ENCODE data around the gene CDK17. TPM values are rescaled to one million over a fixed set of nuclear protein-coding genes. Genes with fewer than 3 reads are reported as not detected.
A peak's percentile ranks its signal among the peaks of the same experiment; 100 is the strongest.

The CDK17 gene
- polyA plus RNA-seq, 3 donors from 2014 or later, result 27.2 to 64.0 (median 52.7) TPM

- H3K9me3 Mint-ChIP-seq, result no peaks in the 10 kb centered on the region
- DNase-seq, result no peak
- H3K27me3 Mint-ChIP-seq (ENCODE audit: low read depth in 3 of 3), result peaks cover 0 to 4% (median 0%) of the 10 kb centered on the region in 3 donors
- H3K4me3 Mint-ChIP-seq, result no peak overlapping the region
- peaks cover 31 to 67% (median 49%) of the 10 kb centered on the region in 3 donors for H3K36me3 Mint-ChIP-seq
- peaks cover 12 to 31% of the 10 kb centered on the region in 2 donors for H3K4me1 Mint-ChIP-seq
- peak overlapping the region in 3 of 6 donors; percentile 3 to 57 (median 19) for H3K27ac Mint-ChIP-seq
Observed at GRCh38 chr12:96285158-96285557, 115.1 kb downstream of the CDK17 start.

DNA sequence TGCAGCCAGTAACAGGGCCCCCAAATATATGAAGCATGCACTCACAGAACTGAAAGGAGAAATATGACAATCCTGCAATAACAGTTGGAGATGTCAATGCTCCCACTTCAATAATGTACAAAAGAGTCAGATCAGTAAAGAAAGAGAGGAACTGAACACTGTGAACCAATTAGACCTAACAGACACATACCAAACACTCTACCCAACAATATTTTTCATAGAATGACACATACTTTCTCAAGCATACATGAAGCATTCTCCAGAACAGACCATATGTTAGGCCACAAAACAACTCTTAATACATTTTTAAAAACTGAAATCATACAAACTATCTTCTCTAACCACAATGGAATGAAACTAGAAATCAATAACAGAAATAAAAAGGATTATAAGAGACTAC is 125.9 kb downstream of the CDK17 start:
- Mint-ChIP-seq H3K4me3 (no peak overlapping the region), H3K27ac (peak overlapping the region; percentile 12 to 67 (median 36)), H3K36me3 (peaks cover 11 to 36% (median 19%) of the 10 kb centered on the region in 3 donors)

DNA sequence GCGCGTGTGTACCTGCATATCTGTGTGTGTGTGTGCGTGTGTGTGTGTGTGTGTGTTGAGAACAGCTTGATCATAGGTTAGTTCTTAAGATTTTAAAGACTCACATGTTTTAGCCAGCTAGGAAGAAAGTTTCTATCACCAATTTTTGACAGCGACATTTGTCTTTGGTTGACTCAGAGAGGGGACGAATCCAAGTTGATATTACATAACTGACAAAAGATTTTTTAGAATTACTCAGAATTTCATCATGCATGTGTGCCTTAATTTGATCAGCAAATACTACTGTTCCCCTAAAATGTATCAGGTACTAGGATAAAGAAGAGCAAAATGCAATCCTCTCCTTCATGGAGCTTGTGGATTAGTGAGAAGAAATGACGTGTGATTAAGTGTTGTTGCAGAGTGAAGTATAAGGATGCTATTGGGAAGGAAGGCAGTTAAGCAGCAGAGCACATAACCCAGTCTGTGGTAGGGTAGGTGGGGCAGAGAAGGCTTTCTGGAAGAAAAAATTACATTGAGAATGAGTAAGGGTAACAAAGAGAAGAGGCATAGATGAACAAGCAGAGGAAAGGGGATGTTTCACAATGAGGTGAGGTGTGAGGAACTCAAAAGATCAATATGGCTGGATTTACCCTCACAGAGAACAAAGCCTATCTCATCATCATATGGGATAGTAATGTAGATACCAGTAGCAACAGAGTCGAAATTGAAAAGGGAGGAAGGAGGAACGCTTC is 128.6 kb downstream of the CDK17 start:
- peaks cover 11 to 35% (median 19%) of the 10 kb centered on the region in 3 donors for H3K36me3 Mint-ChIP-seq

More for the DNA sequence above, 125.9 kb downstream of the CDK17 start:
- Mint-ChIP-seq H3K4me1 (peaks cover 21 to 55% of the 10 kb centered on the region in 2 donors), H3K9me3 (no peaks in the 10 kb centered on the region), H3K27me3 (ENCODE audit: low read depth in 3 of 3) (peaks cover 0 to 4% (median 0%) of the 10 kb centered on the region in 3 donors)
- no peak for DNase-seq

GRCh38 chr12:96266238-96266637 is 134.0 kb downstream of the CDK17 start:
- no peak overlapping the region for H3K4me3 Mint-ChIP-seq
- peaks cover 16 to 70% of the 10 kb centered on the region in 2 donors for H3K4me1 Mint-ChIP-seq

More for the DNA sequence above, 128.6 kb downstream of the CDK17 start:
- no peak overlapping the region for H3K4me3 Mint-ChIP-seq
- peaks cover 25 to 78% of the 10 kb centered on the region in 2 donors for H3K4me1 Mint-ChIP-seq
- peak overlapping the region; percentile 27 to 89 (median 46) for H3K27ac Mint-ChIP-seq
- no peak for DNase-seq
- peaks cover 0 to 4% (median 0%) of the 10 kb centered on the region in 3 donors for H3K27me3 Mint-ChIP-seq (ENCODE audit: low read depth in 3 of 3)
- H3K9me3 Mint-ChIP-seq, result no peaks in the 10 kb centered on the region

DNA sequence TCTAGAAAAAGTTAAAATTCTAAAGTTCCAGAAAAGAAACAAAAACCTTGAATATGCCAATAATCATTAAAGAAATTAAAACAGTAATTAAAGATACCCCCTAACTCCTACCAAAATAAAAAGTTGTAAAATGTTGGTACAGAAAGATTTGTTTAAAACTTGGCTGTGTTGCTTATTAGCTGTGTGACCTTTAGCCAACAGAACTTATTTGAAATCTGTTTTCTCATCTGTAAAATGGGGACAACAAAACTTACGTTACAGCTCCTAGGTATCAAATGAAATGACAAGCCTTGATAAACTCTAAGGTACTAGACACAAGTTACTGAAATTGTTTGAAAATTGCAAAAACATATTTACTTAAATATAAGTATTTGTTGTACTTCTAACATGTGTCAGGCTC is 134.4 kb downstream of the CDK17 start:
- peaks cover 10 to 31% (median 15%) of the 10 kb centered on the region in 3 donors for H3K36me3 Mint-ChIP-seq

More at GRCh38 chr12:96266238-96266637, 134.0 kb downstream of the CDK17 start:
- peaks cover 11 to 30% (median 15%) of the 10 kb centered on the region in 3 donors for H3K36me3 Mint-ChIP-seq
- H3K27ac Mint-ChIP-seq, result no peak overlapping the region
- no peaks in the 10 kb centered on the region for H3K9me3 Mint-ChIP-seq
- no peak for DNase-seq
- H3K27me3 Mint-ChIP-seq (ENCODE audit: low read depth in 3 of 3), result peaks cover 0 to 9% (median 3%) of the 10 kb centered on the region in 3 donors

GRCh38 chr12:96265400-96265799 is 134.8 kb downstream of the CDK17 start:
- Mint-ChIP-seq H3K27ac (peak overlapping the region in 4 of 6 donors; percentile 0 to 78 (median 51)), H3K9me3 (no peaks in the 10 kb centered on the region), H3K36me3 (peaks cover 10 to 33% (median 15%) of the 10 kb centered on the region in 3 donors), H3K27me3 (ENCODE audit: low read depth in 3 of 3) (peaks cover 0 to 9% (median 3%) of the 10 kb centered on the region in 3 donors), H3K4me3 (no peak overlapping the region), H3K4me1 (peaks cover 19 to 76% of the 10 kb centered on the region in 2 donors)
- DNase-seq, result no peak

More for the DNA sequence above, 134.4 kb downstream of the CDK17 start:
- Mint-ChIP-seq H3K9me3 (no peaks in the 10 kb centered on the region), H3K27ac (peak overlapping the region in 1 of 6 donors; percentile 43), H3K4me3 (no peak overlapping the region), H3K4me1 (peaks cover 16 to 72% of the 10 kb centered on the region in 2 donors), H3K27me3 (ENCODE audit: low read depth in 3 of 3) (peaks cover 0 to 9% (median 3%) of the 10 kb centered on the region in 3 donors)
- no peak for DNase-seq

- peaks cover 6 to 29% (median 12%) of the 10 kb centered on the region in 3 donors for H3K36me3 Mint-ChIP-seq
- H3K4me3 Mint-ChIP-seq, result no peak overlapping the region
- H3K27me3 Mint-ChIP-seq (ENCODE audit: low read depth in 3 of 3), result peaks cover 0 to 12% (median 3%) of the 10 kb centered on the region in 3 donors
- H3K4me1 Mint-ChIP-seq, result peaks cover 20 to 60% of the 10 kb centered on the region in 2 donors
- H3K9me3 Mint-ChIP-seq, result no peaks in the 10 kb centered on the region
- DNase-seq, result no peak
- H3K27ac Mint-ChIP-seq, result peak overlapping the region in 5 of 6 donors; percentile 7 to 51 (median 10)
Observed at GRCh38 chr12:96263449-96263902, 136.8 kb downstream of the CDK17 start.

DNA sequence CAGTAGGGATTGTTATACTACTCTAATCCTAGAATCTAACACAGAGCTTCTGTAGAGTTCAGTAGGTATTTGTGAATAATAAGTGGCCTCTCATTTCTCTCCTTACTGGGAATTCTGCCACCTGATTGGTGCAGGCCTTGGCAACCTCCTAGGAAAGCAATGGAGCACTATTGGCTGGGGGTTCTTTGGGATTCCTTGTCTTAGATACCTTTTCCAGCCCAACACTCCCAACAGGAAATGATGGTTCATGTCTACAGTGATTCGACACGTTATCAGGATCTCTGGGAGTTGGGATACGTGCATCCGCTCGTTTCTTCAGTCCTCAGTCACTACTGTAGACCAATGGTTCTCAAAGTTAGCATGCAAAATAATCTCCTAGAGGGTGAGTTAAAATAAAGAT is 138.7 kb downstream of the CDK17 start:
- Mint-ChIP-seq H3K27me3 (ENCODE audit: low read depth in 3 of 3) (peaks cover 3 to 12% (median 3%) of the 10 kb centered on the region in 3 donors), H3K9me3 (no peaks in the 10 kb centered on the region), H3K4me3 (no peak overlapping the region), H3K4me1 (peaks cover 16 to 45% of the 10 kb centered on the region in 2 donors), H3K36me3 (peaks cover 6 to 25% (median 12%) of the 10 kb centered on the region in 3 donors), H3K27ac (peak overlapping the region in 4 of 6 donors; percentile 19 to 77 (median 42))
- no peak for DNase-seq

- Mint-ChIP-seq H3K9me3 (no peaks in the 10 kb centered on the region), H3K4me1 (peaks cover 14 to 37% of the 10 kb centered on the region in 2 donors), H3K27me3 (ENCODE audit: low read depth in 3 of 3) (peaks cover 3 to 12% (median 3%) of the 10 kb centered on the region in 3 donors), H3K4me3 (no peak overlapping the region), H3K27ac (peak overlapping the region; percentile 25 to 83 (median 61)), H3K36me3 (peaks cover 6 to 25% (median 12%) of the 10 kb centered on the region in 3 donors)
- no peak for DNase-seq
Observed at GRCh38 chr12:96260644-96261043, 139.6 kb downstream of the CDK17 start.

GRCh38 chr12:96260231-96260630 is 140.0 kb downstream of the CDK17 start:
- DNase-seq, result no peak
- Mint-ChIP-seq H3K27me3 (ENCODE audit: low read depth in 3 of 3) (peaks cover 3 to 13% (median 3%) of the 10 kb centered on the region in 3 donors), H3K9me3 (no peaks in the 10 kb centered on the region), H3K36me3 (peaks cover 6 to 25% (median 12%) of the 10 kb centered on the region in 3 donors), H3K27ac (peak overlapping the region; percentile 25 to 83 (median 61)), H3K4me1 (peaks cover 14 to 35% of the 10 kb centered on the region in 2 donors), H3K4me3 (no peak overlapping the region)

- Mint-ChIP-seq H3K4me3 (no peak overlapping the region), H3K27ac (no peak overlapping the region), H3K4me1 (peaks cover 12 to 18% of the 10 kb centered on the region in 2 donors), H3K9me3 (no peaks in the 10 kb centered on the region), H3K27me3 (ENCODE audit: low read depth in 3 of 3) (peaks cover 0 to 11% (median 8%) of the 10 kb centered on the region in 3 donors), H3K36me3 (peaks cover 2 to 10% (median 9%) of the 10 kb centered on the region in 3 donors)
- peak; percentile 56 to 67 (median 64) for DNase-seq
Observed at GRCh38 chr12:96258104-96258961, 141.9 kb downstream of the CDK17 start.

DNA sequence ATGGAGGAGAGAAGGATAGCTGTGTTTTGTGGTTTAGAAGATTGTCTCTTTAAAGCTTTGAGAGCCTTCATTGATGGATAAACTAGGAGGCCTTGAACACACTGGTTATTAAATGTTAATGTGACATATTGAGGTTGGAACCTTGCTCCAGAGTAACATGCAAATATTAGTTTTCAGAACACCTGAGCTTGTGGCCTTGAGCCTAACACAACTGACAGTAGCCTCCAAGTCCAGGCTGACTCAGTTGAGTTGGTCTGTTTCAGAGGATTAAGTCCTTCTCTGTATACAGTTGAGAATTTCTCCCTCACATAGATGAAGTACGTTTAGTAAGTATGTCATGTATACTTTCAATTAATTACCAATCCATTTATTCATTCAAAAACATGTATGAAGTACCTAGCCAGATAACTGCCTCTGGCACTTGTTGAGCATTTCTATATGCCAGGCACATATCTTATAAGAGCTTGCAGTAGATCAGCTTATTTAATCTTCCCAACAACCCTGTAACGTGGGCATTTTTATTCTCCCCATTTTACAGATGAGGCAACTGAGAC is 142.6 kb downstream of the CDK17 start:
- Mint-ChIP-seq H3K36me3 (peaks cover 0 to 10% (median 4%) of the 10 kb centered on the region in 3 donors), H3K27me3 (ENCODE audit: low read depth in 3 of 3) (peaks cover 0 to 11% (median 8%) of the 10 kb centered on the region in 3 donors), H3K4me1 (peaks cover 12 to 16% of the 10 kb centered on the region in 2 donors), H3K4me3 (no peak overlapping the region), H3K27ac (no peak overlapping the region), H3K9me3 (no peaks in the 10 kb centered on the region)
- DNase-seq, result no peak

Data from immature natural killer cell (primary cell).